Activated effector memory CD4-positive, alpha-beta T cell treated with Interleukin-2 at 50 U/mL for 16 hours (primary cell): ENCODE data around the gene CAND2.
"Not testable (repeated sequence)": the region's sequence is repeated elsewhere in the genome, so short reads cannot be mapped to it uniquely, and the experiment has no call there.

Source experiments
- DNase-seq: peaks from one replicate; pipeline ENCODE4 v3.0.0-alpha.2; 2020

Gene CAND2

GRCh38 chr3:12772462-12772861 is 24.0 kb upstream of the CAND2 start:
- no peak for DNase-seq

DNA sequence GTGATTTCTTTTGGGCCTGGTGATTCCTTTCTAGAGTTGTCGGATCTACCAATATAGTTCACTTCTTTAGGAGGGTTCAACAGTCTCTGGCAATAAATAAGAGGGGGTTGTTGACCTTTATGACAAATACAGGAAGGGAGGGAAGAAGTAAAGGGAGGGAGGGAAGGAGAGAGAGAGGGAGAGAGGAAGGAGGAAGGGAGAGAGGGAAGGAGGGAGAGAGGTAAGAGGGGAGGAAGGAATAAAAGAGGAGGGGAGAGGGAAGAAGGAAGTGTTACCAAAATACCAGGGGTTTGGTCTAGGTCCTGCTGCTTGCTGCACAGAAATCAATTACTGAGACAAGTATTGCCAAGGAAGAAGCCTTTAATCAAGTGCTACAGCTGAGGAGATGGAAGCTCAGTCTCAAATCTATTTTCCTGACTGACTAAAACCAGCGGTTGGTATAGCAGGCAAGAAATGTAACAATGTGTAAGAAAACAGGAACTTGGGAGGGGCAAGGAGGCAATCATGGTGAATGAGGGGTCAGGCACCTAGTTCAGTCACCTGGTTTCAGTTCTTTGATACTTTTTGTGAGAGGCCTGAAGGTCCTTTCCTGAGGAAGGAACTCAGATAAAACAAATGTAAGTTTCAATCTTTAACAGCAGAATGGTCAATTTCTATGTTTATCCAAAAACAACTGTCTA is 23.3 kb upstream of the CAND2 start:
- DNase-seq, result no peak

DNA sequence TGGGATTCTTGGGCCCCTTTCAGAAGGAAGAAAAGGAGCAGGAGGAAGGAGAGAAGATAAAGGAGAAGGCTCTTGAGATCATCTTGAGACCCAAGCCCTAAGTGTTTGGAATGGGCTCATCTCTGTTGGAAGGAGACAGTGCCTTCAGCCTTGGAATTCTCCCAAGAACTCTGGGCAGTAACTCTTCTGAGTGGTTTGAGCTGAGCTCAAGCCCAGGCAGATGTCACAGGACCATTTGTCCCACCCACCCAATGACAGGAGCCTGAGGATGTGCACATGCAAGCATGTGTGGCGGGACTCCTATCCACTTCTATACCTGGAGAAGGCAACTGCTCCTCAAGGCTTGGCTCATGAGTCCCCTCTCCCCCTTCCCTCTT is 22.8 kb upstream of the CAND2 start:
- no peak for DNase-seq

DNA sequence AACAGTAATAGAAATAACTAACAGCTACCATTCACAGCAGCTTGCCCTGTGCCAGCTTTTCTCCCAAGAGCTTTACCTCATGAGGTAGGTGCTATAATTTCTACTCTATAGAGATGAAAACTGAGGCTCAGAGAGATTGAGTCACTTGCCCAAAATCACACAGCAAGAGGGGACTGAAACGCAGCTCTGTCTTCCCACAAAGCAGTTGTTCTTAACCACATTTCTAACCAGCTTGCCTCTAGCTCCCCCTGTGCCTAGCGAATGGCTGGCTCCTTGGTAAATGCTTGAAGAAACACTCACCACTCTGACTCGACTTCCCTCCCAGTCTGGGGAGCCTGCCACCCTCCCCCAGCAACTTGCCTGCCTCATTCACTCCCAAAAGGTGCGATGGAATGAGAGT is 21.9 kb upstream of the CAND2 start:
- DNase-seq, result no peak

DNA sequence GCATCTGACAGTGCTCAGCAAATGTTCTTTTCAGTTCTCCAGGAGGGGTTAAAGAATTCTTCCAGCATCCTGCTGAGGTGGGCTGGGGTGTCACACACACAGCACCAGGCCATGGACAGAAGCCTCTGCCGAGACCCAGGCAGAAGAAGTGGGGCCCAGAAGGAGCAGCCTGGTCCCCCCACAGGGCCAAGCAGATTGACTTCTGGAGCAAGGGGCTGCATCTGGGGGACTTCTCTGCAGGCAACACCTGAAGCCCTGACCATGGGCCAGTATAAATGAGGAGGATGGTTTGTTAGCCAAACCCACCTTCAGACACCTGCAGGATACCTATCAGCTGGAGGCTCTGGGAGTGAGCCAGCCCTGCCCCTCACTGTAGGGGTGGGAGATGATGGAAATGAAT is 21.3 kb upstream of the CAND2 start:
- DNase-seq, result no peak

DNA sequence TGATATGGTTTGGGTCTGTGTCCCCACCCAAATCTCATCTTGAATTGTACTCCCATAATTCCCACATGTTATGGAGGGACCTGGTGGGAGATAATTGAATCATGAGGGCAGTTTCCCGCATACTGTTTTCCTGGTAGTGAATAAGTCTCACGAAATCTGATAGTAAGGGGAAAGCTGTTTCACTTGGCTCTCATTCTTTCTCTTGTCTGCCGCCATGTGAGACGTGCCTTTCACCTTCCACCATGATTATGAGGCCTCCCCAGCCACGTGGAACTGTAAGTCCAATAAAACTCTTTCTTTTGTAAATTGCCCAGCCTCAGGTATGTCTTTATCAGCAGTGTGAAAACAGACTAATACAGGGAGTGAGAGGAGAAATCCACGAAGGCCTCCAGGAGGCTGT is 20.5 kb upstream of the CAND2 start:
- DNase-seq, result not testable (repeated sequence)

- no peak for DNase-seq
Observed at GRCh38 chr3:12777171-12777570, 19.3 kb upstream of the CAND2 start.

GRCh38 chr3:12780751-12781150 is 15.7 kb upstream of the CAND2 start:
- no peak for DNase-seq

DNA sequence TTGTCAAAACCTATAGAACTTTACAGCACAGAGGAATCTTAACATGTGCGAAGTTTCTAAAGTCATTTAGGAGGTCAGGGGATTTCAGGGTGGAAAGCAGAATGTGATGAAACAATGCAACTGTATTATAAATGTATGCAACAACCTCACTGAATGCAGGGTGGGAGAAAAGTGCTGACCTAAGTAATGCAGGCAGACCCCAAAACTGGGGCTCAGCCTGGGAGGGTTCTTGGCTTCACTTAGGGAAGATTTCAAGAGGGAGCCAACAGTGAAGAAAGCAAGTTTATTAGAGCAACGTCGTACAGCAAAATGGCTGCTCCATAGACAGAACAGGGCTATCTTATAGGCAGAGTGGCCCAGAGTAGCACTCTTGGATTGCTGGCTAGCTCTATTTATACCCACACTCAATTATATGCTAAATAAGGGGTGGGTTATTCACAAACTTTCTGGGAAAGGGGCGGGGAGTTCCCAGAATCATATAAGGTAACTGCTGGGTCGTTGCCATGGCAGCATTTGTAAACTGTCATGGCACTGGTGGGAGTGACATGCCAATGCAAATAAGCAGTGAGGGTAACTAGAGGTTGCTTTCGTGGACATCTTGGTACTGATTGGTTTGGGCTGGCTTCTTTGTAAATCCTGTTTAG is 14.2 kb upstream of the CAND2 start:
- no peak for DNase-seq

- DNase-seq, result no peak
Observed at GRCh38 chr3:12785096-12785495, 11.4 kb upstream of the CAND2 start.

- peak; percentile 38 for DNase-seq
Observed at GRCh38 chr3:12787346-12787745, 9.1 kb upstream of the CAND2 start.

GRCh38 chr3:12787967-12788690 is 8.4 kb upstream of the CAND2 start:
- not testable (repeated sequence) for DNase-seq

DNA sequence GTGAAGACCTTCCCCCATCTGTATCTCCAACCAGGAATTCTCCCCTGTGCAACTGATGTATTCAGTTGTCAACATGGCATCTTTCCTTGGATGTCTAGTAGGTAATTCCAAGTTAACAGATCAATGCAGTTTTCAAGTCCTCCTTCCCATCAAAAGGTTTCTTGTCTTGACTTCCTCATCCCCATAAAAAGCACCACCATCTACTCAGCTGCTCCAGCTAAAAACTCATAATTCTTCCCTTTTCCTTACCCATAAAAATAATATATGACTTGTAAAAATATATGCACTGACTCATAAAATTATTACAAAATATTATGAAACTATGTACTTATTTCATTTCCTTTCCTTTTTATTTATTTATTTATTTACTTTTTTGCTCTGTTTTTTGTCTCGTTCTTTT is 5.0 kb upstream of the CAND2 start:
- no peak for DNase-seq

- DNase-seq, result no peak
Observed at GRCh38 chr3:12793701-12794100, 2.8 kb upstream of the CAND2 start.

- DNase-seq, result no peak
Observed at GRCh38 chr3:12797124-12797891, 828 bp downstream of the CAND2 start.

GRCh38 chr3:12797892-12798558 is 1.5 kb downstream of the CAND2 start:
- no peak for DNase-seq

GRCh38 chr3:12798559-12799179 is 2.2 kb downstream of the CAND2 start:
- no peak for DNase-seq

DNA sequence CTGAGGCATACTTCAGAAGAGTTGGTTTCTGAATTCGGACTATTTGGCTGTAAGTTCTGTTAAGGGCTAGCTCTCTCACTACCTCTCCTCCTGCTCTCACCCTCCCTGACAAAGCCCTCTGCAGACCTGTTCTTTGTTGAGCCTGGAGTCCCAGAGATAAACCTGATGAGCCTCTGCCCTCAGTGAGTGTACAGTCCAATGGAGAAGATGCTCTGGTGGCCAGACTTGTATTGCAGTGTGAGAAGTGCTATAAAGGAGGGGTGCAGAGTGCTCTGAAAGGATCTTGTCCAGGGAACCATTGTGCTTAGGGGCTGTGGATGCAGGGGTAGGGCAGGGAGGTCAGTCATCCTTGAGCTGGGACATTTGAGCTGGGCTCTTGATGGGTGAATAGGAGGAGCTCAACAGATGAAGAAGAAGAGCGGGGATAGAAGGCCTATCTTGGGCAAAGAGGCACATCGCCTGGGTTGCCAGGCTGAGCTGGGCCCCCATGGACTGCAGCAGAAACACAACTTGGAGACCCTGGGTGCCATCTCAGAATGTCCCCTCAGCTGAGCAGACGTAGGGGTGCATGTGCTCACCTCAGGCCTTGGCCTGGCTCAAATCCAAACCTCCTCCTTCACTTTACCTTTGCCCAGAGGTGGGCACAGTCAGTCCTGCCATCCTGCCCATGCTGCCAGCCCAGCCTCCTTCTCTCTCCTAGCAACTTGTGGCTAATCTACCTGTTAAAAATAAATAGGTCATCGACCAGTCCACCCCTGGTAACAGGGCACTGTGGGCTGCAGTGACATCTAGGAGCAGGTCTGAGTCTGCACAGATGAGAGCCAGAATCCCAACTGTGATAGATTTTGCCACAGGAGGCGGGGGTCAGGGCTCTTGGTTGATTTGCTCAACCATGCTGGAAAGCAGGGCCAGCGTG is 3.3 kb downstream of the CAND2 start:
- no peak for DNase-seq

GRCh38 chr3:12803371-12803770 is 6.9 kb downstream of the CAND2 start:
- DNase-seq, result no peak

- DNase-seq, result no peak
Observed at GRCh38 chr3:12807066-12807465, 10.6 kb downstream of the CAND2 start.

- no peak for DNase-seq
Observed at GRCh38 chr3:12807601-12808359, 11.3 kb downstream of the CAND2 start.
